ENCODE results near the gene SLC25A11.

Gene SLC25A11

DNA sequence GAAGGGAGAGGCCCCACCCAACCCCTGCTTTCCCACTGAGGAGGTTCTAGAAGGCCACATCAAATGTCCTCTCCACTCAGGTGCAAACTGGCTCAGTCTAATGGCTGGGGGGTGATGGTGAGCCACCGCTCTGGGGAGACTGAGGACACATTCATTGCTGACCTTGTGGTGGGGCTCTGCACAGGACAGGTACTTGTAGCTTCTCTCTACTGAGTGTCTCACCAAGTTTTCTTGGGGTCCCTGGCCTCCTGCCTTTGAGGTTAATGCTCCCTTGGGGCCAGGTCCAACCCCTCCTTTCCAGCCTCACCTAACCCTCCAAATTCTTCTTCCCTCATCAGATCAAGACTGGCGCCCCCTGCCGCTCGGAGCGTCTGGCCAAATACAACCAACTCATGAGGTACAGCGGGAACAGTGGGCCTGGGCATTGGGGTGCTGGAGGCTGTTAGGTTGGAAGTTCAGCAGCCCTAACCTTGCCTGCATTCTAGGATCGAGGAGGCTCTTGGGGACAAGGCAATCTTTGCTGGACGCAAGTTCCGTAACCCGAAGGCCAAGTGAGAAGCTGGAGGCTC lies 16.7 kb upstream of the SLC25A11 start:
- TF ChIP-seq EZH2phosphoT487 (conservative IDR thresholded peaks at IDR 0.05; ENCODE audit: low read length), result no peak
- TF ChIP-seq, protein P1, sequence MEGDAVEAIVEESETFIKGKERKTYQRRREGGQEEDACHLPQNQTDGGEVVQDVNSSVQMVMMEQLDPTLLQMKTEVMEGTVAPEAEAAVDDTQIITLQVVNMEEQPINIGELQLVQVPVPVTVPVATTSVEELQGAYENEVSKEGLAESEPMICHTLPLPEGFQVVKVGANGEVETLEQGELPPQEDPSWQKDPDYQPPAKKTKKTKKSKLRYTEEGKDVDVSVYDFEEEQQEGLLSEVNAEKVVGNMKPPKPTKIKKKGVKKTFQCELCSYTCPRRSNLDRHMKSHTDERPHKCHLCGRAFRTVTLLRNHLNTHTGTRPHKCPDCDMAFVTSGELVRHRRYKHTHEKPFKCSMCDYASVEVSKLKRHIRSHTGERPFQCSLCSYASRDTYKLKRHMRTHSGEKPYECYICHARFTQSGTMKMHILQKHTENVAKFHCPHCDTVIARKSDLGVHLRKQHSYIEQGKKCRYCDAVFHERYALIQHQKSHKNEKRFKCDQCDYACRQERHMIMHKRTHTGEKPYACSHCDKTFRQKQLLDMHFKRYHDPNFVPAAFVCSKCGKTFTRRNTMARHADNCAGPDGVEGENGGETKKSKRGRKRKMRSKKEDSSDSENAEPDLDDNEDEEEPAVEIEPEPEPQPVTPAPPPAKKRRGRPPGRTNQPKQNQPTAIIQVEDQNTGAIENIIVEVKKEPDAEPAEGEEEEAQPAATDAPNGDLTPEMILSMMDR (IDR thresholded peaks at IDR 0.05; ENCODE audit: insufficient read depth, low read length, poor library complexity, severe bottlenecking), result peak; percentile 96
- H3F3A ChIP-seq (ENCODE audit: insufficient read depth), result no peaks in the 10 kb centered on the region
- no peaks in the 10 kb centered on the region for H4K20me1 ChIP-seq (ENCODE audit: low read depth, low read length)
- H3K27ac ChIP-seq (ENCODE audit: low read depth, low read length), result no peak overlapping the region
- no peak overlapping the region for H2AFZ ChIP-seq (ENCODE audit: low read depth, low read length, severe bottlenecking)
- no peak overlapping the region for H3K9ac ChIP-seq (ENCODE audit: low read length)
- no peaks in the 10 kb centered on the region for H3K36me3 ChIP-seq (ENCODE audit: low read length)
- H3K4me3 ChIP-seq (ENCODE audit: insufficient read depth, low read length, poor library complexity, severe bottlenecking), result no peak overlapping the region
- no peaks in the 10 kb centered on the region for H3K79me2 ChIP-seq (ENCODE audit: insufficient read depth, low read length)
- H3K27me3 ChIP-seq (ENCODE audit: low read length), result no peaks in the 10 kb centered on the region
- no peaks in the 10 kb centered on the region for H3K9me3 ChIP-seq (ENCODE audit: insufficient read depth, low read length)
- no peak overlapping the region for H3K4me2 ChIP-seq (ENCODE audit: low read depth, low read length, poor library complexity, severe bottlenecking)
- H3K9me2 ChIP-seq (replicated peaks; ENCODE audit: insufficient read depth, low read length), result no peaks in the 10 kb centered on the region

DNA sequence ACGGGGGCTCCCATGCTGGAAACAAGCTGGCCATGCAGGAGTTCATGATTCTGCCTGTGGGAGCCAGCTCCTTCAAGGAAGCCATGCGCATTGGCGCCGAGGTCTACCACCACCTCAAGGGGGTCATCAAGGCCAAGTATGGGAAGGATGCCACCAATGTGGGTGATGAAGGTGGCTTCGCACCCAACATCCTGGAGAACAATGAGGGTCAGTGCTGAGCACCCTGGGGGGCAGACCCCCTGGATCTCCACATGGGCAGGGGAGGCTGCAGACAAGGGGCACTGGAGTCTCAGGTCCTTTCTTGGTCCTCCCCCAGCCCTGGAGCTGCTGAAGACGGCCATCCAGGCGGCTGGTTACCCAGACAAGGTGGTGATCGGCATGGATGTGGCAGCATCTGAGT lies 15.2 kb upstream of the SLC25A11 start:
- no peaks in the 10 kb centered on the region for H3K9me3 ChIP-seq (ENCODE audit: insufficient read depth, low read length)
- no peaks in the 10 kb centered on the region for H3K9me2 ChIP-seq (replicated peaks; ENCODE audit: insufficient read depth, low read length)
- H3K9ac ChIP-seq (ENCODE audit: low read length), result no peak overlapping the region
- TF ChIP-seq, protein P1 (IDR thresholded peaks at IDR 0.05; ENCODE audit: insufficient read depth, low read length, poor library complexity, severe bottlenecking), result no peak
- no peak for TF ChIP-seq EZH2phosphoT487 (conservative IDR thresholded peaks at IDR 0.05; ENCODE audit: low read length)
- no peaks in the 10 kb centered on the region for H3K36me3 ChIP-seq (ENCODE audit: low read length)
- no peak overlapping the region for H3K27ac ChIP-seq (ENCODE audit: low read depth, low read length)
- H2AFZ ChIP-seq (ENCODE audit: low read depth, low read length, severe bottlenecking), result no peak overlapping the region
- H3K4me3 ChIP-seq (ENCODE audit: insufficient read depth, low read length, poor library complexity, severe bottlenecking), result no peak overlapping the region
- H3K4me2 ChIP-seq (ENCODE audit: low read depth, low read length, poor library complexity, severe bottlenecking), result no peak overlapping the region
- H3K79me2 ChIP-seq (ENCODE audit: insufficient read depth, low read length), result no peaks in the 10 kb centered on the region
- H3F3A ChIP-seq (ENCODE audit: insufficient read depth), result no peaks in the 10 kb centered on the region
- H4K20me1 ChIP-seq (ENCODE audit: low read depth, low read length), result no peaks in the 10 kb centered on the region
- no peaks in the 10 kb centered on the region for H3K27me3 ChIP-seq (ENCODE audit: low read length)

DNA sequence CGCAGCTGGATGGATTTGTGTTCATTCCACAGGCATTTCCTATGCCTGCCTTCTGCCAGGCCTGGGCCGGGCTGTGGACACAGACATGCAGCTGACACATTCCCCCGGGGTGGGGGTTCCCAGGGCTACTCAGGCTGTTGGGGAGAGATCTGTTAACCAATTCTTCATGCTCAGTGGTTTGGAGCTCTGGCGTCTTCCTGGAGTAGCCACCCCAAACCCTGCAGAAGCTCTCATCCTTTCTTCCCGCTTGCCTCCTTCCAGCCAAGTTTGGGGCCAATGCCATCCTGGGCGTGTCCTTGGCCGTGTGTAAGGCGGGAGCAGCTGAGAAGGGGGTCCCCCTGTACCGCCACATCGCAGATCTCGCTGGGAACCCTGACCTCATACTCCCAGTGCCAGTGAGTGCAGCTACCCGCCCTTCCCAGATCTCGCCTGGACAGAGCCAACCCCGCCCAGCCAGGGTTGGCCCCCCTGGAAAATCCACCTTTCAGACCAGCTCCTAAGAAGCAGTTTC lies 13.7 kb upstream of the SLC25A11 start:
- no peaks in the 10 kb centered on the region for H3K27me3 ChIP-seq (ENCODE audit: low read length)
- no peaks in the 10 kb centered on the region for H4K20me1 ChIP-seq (ENCODE audit: low read depth, low read length)
- H3K9ac ChIP-seq (ENCODE audit: low read length), result no peak overlapping the region
- H2AFZ ChIP-seq (ENCODE audit: low read depth, low read length, severe bottlenecking), result no peak overlapping the region
- no peak overlapping the region for H3K27ac ChIP-seq (ENCODE audit: low read depth, low read length)
- H3K4me3 ChIP-seq (ENCODE audit: insufficient read depth, low read length, poor library complexity, severe bottlenecking), result no peak overlapping the region
- TF ChIP-seq, protein P1 (IDR thresholded peaks at IDR 0.05; ENCODE audit: insufficient read depth, low read length, poor library complexity, severe bottlenecking), result no peak
- TF ChIP-seq EZH2phosphoT487 (conservative IDR thresholded peaks at IDR 0.05; ENCODE audit: low read length), result no peak
- no peaks in the 10 kb centered on the region for H3K79me2 ChIP-seq (ENCODE audit: insufficient read depth, low read length)
- no peaks in the 10 kb centered on the region for H3K36me3 ChIP-seq (ENCODE audit: low read length)
- no peaks in the 10 kb centered on the region for H3K9me2 ChIP-seq (replicated peaks; ENCODE audit: insufficient read depth, low read length)
- no peaks in the 10 kb centered on the region for H3K9me3 ChIP-seq (ENCODE audit: insufficient read depth, low read length)
- H3F3A ChIP-seq (ENCODE audit: insufficient read depth), result peaks cover 7% of the 10 kb centered on the region
- H3K4me2 ChIP-seq (ENCODE audit: low read depth, low read length, poor library complexity, severe bottlenecking), result no peak overlapping the region
